ENCODE data around the gene GMEB1.

The GMEB1 gene

GRCh38 chr1:28755701-28756100 is 87.1 kb downstream of the GMEB1 start:
- DNase-seq, result no peak

DNA sequence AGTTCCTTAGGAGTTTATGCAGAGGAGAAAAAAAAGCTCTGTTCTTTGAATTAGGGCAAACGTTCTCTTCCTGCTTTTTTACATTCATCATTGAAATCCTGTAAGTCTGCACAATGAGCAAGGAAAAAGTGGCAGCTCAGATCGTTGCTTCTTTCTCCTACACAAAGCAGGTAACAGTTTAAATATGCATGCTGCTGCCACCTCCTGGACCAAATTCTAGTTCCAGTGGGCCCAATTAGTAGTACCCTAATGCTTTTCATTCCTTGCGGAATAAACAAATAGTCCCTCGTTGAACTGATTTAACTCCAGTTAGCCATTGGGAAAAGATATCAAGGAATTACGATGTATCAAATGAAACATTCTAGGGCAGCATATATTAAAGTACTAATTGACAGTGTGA is 88.3 kb downstream of the GMEB1 start:
- no peak for DNase-seq

GRCh38 chr1:28758420-28758819 is 89.8 kb downstream of the GMEB1 start:
- DNase-seq, result no peak

- no peak for DNase-seq
Observed at GRCh38 chr1:28759257-28759656, 90.7 kb downstream of the GMEB1 start.

DNA sequence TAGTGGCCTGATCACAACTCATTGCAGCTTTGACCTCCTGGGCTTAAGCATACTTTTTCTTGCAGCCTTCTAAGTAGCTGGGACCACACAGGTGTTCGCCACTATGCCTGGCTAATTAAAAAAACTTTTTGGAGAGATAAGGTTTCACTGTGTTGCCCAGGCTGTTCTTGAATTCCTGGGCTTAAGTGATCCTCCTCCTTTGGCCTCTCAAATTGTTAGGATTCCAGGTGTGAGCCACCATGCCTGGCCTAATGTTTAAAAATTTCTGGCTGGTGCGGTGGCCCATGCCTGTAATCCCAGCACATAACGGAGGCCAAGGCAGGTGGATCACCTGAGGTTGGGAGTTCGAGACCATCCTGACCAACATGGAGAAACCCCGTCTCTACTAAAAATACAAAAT is 92.6 kb downstream of the GMEB1 start:
- DNase-seq, result no peak

GRCh38 chr1:28766532-28767183 is 98.1 kb downstream of the GMEB1 start:
- DNase-seq, result no peak

All from CD4-positive, alpha-beta T cell treated with Interleukin-15 for 1 hour (primary cell).